Right ventricle myocardium inferior (tissue), 1 donor: ENCODE data around the gene DGKG. TPM values are rescaled to one million over a fixed set of nuclear protein-coding genes. Genes with fewer than 3 reads are reported as not detected.

Experiments
- ATAC-seq: fragments of 200-7000 bp; cut with Tn5 transposase; one replicate; pipeline ENCODE4 v1.9.1; 2020; ENCODE audit warnings: mild to moderate bottlenecking, moderate library complexity
- DNase-seq: peaks from one replicate; pipeline ENCODE4 v3.0.0; 2021; ENCODE audit errors: missing footprints
- intact Hi-C: fragments of 100-400 bp; cut with DNase I; formaldehyde crosslinking; loops from one replicate; pipeline ENCODE4 v1.11.0; 2022
- total RNA-seq: library from RNA; stranded (reverse); fragmentation: NEBNext Ultra II Directional; extraction: Animal tissue kit (Norgen Biotek cat#: 25700); gene quantifications from one replicate; pipeline ENCODE4 v1.2.1, GENCODE V29; 2021
- donor health status: DM: no; HTN: yes; CAD: no; lungs with severe emphysema.

DGKG gene
- total RNA-seq, 1 donor from 2014 or later: 31.1 TPM

DNA sequence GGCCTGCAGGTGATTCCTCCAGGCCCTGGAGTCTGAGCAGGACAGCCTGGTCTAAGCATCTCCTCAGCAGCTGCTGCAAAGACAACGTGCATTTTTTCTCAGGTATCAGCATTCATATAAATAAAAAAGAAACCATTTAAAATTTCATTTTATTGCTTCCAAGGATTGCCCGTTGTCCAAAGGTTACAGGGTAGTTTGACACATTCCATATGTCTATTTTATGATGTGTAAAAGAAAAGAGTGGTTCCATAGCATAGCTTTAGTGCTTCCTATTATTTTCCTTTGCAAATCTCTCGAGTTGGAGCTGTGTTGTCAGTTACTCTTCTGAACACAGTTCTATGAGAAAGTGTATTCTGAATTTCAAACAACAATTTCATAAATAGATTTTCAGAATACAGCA is 7.2 kb upstream of the DGKG start:
- intact Hi-C loops: no loop called here
- no peak for ATAC-seq
- no peak for DNase-seq

DNA sequence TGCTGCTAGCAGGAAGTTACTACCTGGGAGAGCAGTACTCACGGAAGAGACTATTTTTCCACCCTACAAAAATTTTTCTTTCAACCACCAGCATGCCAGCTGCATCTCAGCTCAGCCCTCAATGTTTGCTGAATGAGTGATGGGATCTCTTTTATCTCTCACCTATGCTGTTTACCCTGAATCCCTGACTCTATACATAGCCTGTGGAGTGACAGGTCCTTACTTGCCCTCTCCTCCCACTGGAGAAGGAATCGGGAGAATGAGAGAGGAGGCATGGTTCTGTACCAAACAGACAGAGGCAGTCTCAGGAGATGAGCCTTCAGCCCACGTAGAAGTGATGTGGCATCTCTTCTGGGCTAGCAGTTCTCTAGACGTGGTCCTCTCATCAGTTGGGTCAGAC is 6.7 kb upstream of the DGKG start:
- DNase-seq (no peak), ATAC-seq (no peak)
- intact Hi-C loops: no loop called here

DNA sequence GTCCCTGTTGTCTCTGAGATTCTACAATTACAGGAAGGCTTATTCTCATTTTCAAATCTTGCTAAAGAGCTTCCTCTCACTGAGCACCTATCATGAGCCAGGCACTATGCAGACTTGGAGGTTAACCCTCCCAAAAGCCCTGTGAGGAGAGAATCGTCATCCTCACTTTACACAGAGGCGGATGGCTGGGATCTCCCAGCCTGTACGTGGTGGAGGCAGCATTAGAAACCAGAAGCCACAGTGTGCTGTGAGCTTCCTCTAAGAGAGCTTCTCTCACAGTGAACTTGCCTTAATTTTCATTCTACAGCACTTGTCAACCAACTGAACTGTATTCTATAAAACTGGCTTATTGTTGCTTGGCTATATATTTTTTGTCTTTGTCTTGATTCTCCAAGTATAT is 6.1 kb upstream of the DGKG start:
- ATAC-seq: no peak
- intact Hi-C loops: no loop called here
- DNase-seq: no peak

GRCh38 chr3:186367631-186368030 is 5.6 kb upstream of the DGKG start:
- intact Hi-C loops: no loop called here
- ATAC-seq (no peak), DNase-seq (no peak)

DNA sequence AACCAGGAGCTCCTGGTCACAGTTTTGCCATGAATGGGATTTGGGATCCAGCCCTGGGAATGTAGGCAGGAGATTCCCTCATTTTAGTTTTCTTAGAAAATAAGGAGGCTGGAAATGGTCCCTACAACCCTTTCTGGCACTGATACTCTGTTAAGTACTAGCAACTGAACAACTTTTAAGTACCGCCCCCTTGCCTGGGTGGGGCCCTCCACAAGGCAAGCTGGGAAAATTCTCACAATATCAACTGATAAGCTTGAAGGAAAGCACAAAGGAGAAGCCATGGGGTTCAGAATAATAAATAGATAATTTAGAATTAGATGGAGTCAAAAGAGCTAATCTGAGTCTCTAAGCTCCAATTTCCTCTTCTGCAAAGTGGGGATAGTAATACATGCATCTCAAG is 4.2 kb upstream of the DGKG start:
- intact Hi-C loops: no loop called here
- no peak for DNase-seq
- no peak for ATAC-seq

DNA sequence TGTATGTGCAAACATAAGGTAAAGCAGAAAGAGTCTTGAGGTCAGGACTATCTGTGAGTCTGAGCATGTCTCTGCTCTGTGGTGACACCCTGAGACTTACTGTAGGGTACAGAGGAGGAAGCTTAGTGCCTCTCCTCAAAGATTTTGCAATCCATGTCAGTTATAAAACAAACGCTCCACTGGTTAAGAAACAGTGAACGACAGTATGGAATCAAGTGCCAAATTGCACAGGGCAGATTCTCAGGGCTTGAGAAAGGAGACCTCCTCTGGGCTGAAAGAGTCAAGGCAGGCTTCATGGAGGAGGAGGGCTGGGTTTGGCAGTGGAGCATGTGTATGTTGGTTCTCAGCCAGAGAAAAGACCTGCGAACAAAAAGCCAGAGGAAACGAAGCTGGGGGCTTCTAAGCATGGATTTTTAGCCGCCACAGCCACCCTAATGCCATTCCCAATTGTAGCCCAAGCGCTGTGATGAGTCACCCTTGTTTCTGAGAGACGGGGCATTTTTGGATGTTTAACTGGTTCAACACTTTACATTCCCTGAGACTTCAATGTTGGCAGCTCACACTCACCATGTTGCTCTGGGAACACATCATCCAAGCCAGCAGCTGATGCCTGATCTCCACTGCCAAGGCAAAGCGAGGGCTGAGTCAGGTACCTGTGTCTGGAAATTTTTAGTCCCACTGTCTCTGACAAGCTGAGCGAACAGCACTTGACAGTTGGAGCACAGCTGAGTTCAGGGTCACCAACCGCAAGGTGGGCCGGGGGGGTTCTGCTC is 3.4 kb upstream of the DGKG start:
- peak; percentile 64 for DNase-seq
- ATAC-seq: peak; percentile 80
- intact Hi-C loops: loop anchor here (1.0 kb wide), 1 partner anchor 41 kb away; no protein-coding TSS in a partner anchor

DNA sequence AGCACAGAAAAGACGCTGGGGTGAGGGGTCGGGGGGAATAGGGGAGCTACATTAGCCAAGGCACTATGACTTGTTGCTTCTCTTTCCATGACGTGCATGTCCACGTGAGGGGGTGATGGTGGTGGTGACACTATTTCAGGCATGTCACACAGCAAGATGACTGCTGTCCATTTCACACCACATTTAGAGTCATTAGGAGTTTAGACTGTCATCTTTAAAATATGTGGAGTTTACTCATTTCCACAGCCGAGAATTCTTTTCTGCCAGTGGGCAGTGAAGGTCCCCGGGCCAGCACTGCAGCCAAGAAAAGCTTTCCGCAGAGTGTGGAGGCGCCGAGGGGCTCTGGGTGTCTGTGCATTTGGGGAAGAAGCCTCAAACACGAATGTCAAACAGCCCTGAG is 954 bp upstream of the DGKG start:
- no peak for DNase-seq
- intact Hi-C loops: loop anchor here (2.0 to 5.0 kb wide), 3 partner anchors 46 to 79 kb away; no protein-coding TSS in a partner anchor
- ATAC-seq: no peak

DNA sequence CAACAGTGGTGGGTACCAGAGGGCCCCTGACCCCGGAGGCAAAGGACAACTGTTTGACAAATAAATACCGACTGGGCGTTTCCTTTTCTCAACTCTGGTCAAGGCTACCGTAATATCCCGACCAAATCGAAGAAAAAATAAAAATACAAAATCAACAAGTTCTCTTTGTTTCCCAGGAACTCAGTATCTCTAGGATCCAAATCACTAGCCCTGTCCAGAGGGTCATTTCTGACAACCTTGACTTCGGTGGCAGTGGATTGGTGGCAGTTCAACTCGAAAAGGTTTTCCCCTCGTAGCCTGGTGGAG is 456 bp upstream of the DGKG start:
- DNase-seq (no peak), ATAC-seq (no peak)
- intact Hi-C loops: loop anchor here (2.0 to 5.0 kb wide), 3 partner anchors 46 to 80 kb away; no protein-coding TSS in a partner anchor

- no peak for DNase-seq
- no peak for ATAC-seq
- intact Hi-C loops: loop anchor here (5.0 kb wide), 2 partner anchors 66 to 81 kb away; no protein-coding TSS in a partner anchor
Measured at GRCh38 chr3:186361246-186361761, 730 bp downstream of the DGKG start.

GRCh38 chr3:186360779-186361178 is 1.3 kb downstream of the DGKG start:
- peak; percentile 79 for DNase-seq
- ATAC-seq: peak; percentile 49
- intact Hi-C loops: loop anchor here (5.0 kb wide), 2 partner anchors 67 to 82 kb away; no protein-coding TSS in a partner anchor

DNA sequence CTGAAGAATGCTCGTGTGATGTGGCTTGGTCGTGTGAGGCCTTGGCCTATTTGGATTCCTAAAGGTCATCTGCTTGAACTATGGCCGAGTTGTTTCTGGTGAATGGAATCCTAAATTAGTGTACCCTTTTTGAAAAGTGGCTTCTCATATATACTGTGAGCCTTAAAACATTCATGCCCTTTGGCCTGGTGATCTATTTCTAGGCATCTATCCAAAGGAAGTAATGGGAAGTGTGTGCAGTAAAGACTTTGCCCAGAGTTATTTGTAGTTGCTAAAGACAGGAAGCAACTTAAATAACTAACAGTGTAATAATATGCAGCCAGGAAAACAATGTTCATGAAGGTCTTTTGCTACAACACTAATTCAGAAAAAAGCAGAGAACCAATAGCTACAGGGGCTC is 3.0 kb downstream of the DGKG start:
- no peak for DNase-seq
- ATAC-seq: no peak
- intact Hi-C loops: no loop called here

- DNase-seq (no peak), ATAC-seq (no peak)
- intact Hi-C loops: no loop called here
Measured at GRCh38 chr3:186356152-186356551, 5.9 kb downstream of the DGKG start.

DNA sequence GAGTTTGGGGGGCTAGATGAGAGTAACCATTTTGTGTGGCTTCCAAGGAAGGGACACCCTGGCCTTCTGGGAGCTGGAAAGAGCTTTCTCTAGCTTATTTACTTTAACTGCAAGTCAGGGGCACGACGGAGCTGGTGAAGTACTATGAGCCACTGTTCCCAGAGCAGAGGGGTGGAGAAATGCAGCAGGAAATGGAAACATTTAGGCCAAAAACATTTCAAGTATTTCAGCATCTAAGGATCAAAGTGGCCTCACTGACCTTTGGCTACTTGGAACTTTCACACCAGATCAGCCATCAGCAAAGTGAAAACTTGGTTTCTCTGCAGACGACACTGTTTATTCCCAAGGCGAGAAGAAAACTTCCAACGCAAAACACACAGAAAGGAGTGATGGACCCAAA is 7.9 kb downstream of the DGKG start:
- intact Hi-C loops: no loop called here
- ATAC-seq (no peak), DNase-seq (no peak)

- intact Hi-C loops: no loop called here
- no peak for ATAC-seq
- no peak for DNase-seq
Measured at GRCh38 chr3:186352369-186352768, 9.7 kb downstream of the DGKG start.

DNA sequence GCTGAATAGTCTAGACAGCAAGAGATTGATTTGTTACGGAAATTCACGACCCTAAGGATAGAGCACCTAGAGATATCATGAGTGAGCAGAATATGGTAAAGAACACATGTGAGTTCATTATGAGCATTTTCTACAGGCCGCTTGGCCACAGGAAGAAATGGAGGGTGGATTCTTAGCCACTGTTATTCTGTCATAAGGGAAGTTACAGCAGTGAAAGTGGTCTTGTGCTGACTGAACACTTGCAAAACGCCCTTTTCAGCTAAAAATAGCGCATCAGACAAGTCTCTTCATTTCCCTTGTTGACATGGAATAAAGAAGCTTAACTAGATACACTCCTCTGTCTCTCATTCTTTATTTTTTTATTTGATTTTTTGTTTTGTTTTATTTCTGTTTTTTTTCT is 19.8 kb downstream of the DGKG start:
- intact Hi-C loops: no loop called here
- DNase-seq: no peak
- peak; percentile 42 for ATAC-seq

DNA sequence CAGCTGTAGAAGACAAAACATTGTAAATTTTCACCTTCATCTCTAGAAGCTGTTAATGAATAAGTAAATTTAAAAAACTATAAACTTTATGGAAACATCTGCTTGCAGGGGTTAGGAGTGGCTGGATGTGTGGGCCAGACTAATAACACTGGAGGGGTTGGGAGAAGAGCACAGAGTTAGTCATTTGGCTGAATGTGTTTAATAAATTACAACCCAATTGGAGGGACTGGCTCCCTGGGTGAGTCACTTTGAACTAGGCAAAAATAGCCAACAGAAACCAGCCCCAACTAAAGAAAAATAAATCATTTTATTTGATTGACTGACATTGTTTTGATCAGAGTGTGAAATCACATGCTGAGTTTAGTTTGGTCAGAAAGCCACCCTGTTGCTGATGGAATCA is 21.8 kb downstream of the DGKG start:
- DNase-seq (no peak), ATAC-seq (no peak)
- intact Hi-C loops: no loop called here

GRCh38 chr3:186339180-186339918 is 22.7 kb downstream of the DGKG start:
- DNase-seq: no peak
- intact Hi-C loops: no loop called here
- ATAC-seq: no peak

DNA sequence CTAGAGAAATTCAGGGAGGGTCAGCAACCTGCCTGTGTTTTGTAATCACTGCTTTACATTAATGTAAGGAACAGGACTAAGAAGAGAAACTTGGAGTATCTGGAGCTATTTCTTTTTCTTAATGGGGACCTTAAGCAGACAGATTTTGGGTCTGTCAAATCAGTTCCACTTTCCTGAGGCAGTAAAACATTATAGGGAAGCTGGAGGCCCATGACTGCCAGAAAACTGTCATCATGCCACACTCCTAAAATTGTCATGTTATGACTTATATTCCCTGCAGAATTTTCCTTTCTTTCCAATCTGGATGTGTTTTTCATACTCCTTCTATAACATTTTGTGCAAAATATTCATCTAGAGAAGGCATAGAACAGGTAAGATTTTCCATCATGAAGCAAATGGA is 28.8 kb downstream of the DGKG start:
- no peak for ATAC-seq
- no peak for DNase-seq
- intact Hi-C loops: no loop called here

GRCh38 chr3:186330772-186331460 is 31.1 kb downstream of the DGKG start:
- no peak for DNase-seq
- intact Hi-C loops: no loop called here
- ATAC-seq: no peak

DNA sequence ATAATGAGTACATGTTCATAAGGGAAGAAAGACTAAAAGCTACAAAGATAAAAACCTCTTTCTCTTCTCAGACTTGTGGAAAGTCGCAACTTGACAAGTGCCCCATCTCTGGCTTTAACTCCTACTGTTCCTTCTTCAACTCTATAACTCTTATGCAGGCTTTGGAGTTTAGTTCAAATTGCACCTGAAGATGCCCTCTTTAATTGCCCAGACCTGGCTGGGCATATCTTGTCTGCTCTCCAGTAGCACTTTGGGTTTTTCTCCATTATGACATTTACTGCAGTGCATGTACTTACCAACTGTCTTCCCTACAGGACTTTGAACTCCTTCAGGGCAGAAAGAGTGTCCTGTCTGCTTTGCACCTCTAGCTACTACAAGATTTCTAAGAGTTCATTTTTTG is 32.4 kb downstream of the DGKG start:
- no peak for DNase-seq

More for the DNA sequence above, 32.4 kb downstream of the DGKG start:
- intact Hi-C loops: no loop called here
- no peak for ATAC-seq
